ENCODE results near the gene UBAP2L.

DNA sequence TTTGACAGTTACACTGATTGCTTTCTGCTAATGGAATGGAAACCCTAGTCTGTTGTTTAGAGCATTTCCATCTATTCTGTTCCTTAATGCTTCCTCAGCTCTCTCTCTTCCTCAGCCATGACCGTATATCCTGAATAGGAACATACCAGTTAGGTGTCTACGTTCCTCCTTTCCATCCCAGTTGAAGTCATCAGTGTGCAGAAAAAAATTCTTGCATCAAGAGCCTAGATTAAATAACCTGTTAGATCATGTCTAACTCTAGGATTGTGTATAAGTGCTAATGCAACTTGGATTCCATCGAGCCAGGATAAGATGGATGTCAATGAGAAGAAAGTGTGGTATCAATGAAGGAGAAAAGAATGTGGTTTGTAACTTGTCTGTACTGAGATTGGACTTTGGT, 18.7 kb downstream of the UBAP2L start:
- no peak for TF ChIP-seq CTCF (IDR thresholded peaks at IDR 0.05)
- TF ChIP-seq EZH2 (IDR thresholded peaks at IDR 0.05; ENCODE audit: borderline replicate concordance, insufficient read depth, low read depth, low read length, poor library complexity, severe bottlenecking) = no peak
